Heart right ventricle (tissue), 16 donors: ENCODE data around the gene CRY1. TPM values are rescaled to one million over a fixed set of nuclear protein-coding genes. Genes with fewer than 3 reads are reported as not detected.
A peak's percentile ranks its signal among the peaks of the same experiment; 100 is the strongest.

Experiments
- ATAC-seq, 8 donors: fragments of 200-7000 bp; cut with Tn5 transposase; one replicate each; pipeline ENCODE4 v1.9.1; 2020; ENCODE audit warnings: mild to moderate bottlenecking in 8 of 8, moderate library complexity in 8 of 8, moderate number of reproducible peaks in 1 of 8
- DNase-seq, 2 donors: peaks; one replicate each; pipeline ENCODE4 v3.0.0-alpha.2; 2020
- H3K27ac ChIP-seq, 10 donors: fragments of 200-600 bp; sonication (generic) in 2 of 10; one replicate each; pipeline versions ENCODE4 v1.5.0 to v1.8.0; 2020 to 2022; ENCODE audit warnings: mild to moderate bottlenecking in 3 of 10
- H3K27me3 ChIP-seq, 7 donors: fragments of 200-600 bp; one replicate each; pipeline ENCODE4 v1.8.0; 2021 to 2022; ENCODE audit warnings: mild to moderate bottlenecking in 2 of 7
- H3K36me3 ChIP-seq, 9 donors: fragments of 200-600 bp; sonication (generic) in 1 of 9; one replicate each; pipeline versions ENCODE4 v1.5.0 to v1.8.0; 2020 to 2022; ENCODE audit warnings: mild to moderate bottlenecking in 2 of 9
- H3K4me1 ChIP-seq, 9 donors: fragments of 200-600 bp; sonication (generic) in 1 of 9; one replicate each; pipeline versions ENCODE4 v1.5.0 to v1.8.0; 2020 to 2022; ENCODE audit warnings: mild to moderate bottlenecking in 4 of 9
- H3K4me3 ChIP-seq, 10 donors: fragments of 200-600 bp; sonication (generic) in 2 of 10; one replicate each; pipeline versions ENCODE4 v1.5.0 to v1.8.0; 2020 to 2022; ENCODE audit warnings: mild to moderate bottlenecking in 7 of 10, moderate library complexity in 2 of 10
- H3K9me3 ChIP-seq, 11 donors: fragments of 200-600 bp in 10 of 11; sonication (generic) in 2 of 11; one replicate each; pipeline versions ENCODE4 v1.5.0 to v1.8.0; 2013 to 2022; ENCODE audit warnings: mild to moderate bottlenecking in 2 of 11, control low read depth in 1 of 11, moderate library complexity in 1 of 11
- WGBS, 2 donors: extraction: QIAGEN DNeasy Blood & Tissue Kit; methylation state at CpG; one replicate each; pipeline ENCODE4 v1.1.7; 2013; ENCODE audit warnings: inconsistent platforms in 1 of 2; 5-methylcytosine and 5-hydroxymethylcytosine counted together
- intact Hi-C, 10 donors: fragments of 100-400 bp; cut with DNase I; formaldehyde crosslinking; loops; one replicate each; pipeline versions ENCODE4 v1.11.1 to v1.14.2; 2022
- polyA plus RNA-seq, 2 donors: library from polyadenylated mRNA; stranded (reverse); fragments of 200-250 nt; gene quantifications; one replicate each; pipeline ENCODE4 v1.2.3, GENCODE V29; 2013
- total RNA-seq, 10 donors: library from RNA; stranded (reverse); fragmentation: NEBNext Ultra II Directional in 3 of 10; extraction: Animal tissue kit (Norgen Biotek cat#: 25700) in 3 of 10; gene quantifications; one replicate each; pipeline versions ENCODE4 v1.2.1 to v1.2.4, GENCODE V29; 2021 to 2023
- TF ChIP-seq, protein P1 (sequence below), 9 donors: fragments of 200-600 bp; sonication (generic) in 2 of 9; IDR thresholded peaks; one replicate each; pipeline versions ENCODE4 v1.5.0 to v1.8.0; 2021 to 2022; ENCODE audit warnings: antibody characterized with exemption in 9 of 9, mild to moderate bottlenecking in 5 of 9, moderate library complexity in 1 of 9
- donor health status: Arrhythmogenic right ventricular cardiomyopathy.
- donor health status: ischemic (EF 13 %, LVEDD 7.1; RV severe dilation, severe dysfunction).
- donor health status: healthy with polysubstance abuse.
- donor health status: DM: no; HTN: yes; CAD: no.
- donor health status: DM: no; HTN: no; CAD: no.
- donor health status: ischemic (EF 25% LVEDD 6.9; RV normal size, moderate dysfunction).
- donor health status: ischemic (EF 25% LVEDD 5.7; RV mildly dilated, moderate dysfunction).
- donor health status: healthy.
- donor health status: DM: yes; HTN: yes; CAD: no.
- donor health status: Ischemic cardiomyopathy.
- donor health status: ischemic (EF 35%, LVEDD 5.7; RV mildly dilated, moderate dysfunction).
- donor health status: nonischemic (EF 11% LVEDD 7.7; RV severe dilation, severe dysfunction).
- donor health status: DM: yes; HTN: yes; CAD: no.
- donor health status: PGD.
- donor health status: ischemic (EF 29% LVEDD 5.4; RV normal size, mild dysfunction).
- donor health status: nonischemic (EF 23%, LVEDD 6.1; RV moderate dilation, normal function).

CRY1 gene
- total and polyA plus RNA-seq, 12 donors = 5.1 to 18.7 (median 10.6) TPM

- Histone ChIP-seq H3K27me3 (no peaks in the 10 kb centered on the region), H3K27ac (no peak overlapping the region), H3K4me3 (no peak overlapping the region), H3K36me3 (peaks cover 0 to 34% (median 0%) of the 10 kb centered on the region in 9 donors), H3K9me3 (no peaks in the 10 kb centered on the region), H3K4me1 (peaks cover 16 to 64% (median 48%) of the 10 kb centered on the region in 9 donors)
- no peak for DNase-seq
- WGBS, 2 donors = 80 to 81% methylated on average over 3 of the region's 3 CpGs
- intact Hi-C loops = loop anchor here in 2 of 10 donors (10.0 kb wide), 1 partner anchor 113 kb away; the partner anchor contains the start of gene CRY1 (in 2 of the 2)
- ATAC-seq = peak in 1 of 8 donors; percentile 33
- TF ChIP-seq, protein P1, sequence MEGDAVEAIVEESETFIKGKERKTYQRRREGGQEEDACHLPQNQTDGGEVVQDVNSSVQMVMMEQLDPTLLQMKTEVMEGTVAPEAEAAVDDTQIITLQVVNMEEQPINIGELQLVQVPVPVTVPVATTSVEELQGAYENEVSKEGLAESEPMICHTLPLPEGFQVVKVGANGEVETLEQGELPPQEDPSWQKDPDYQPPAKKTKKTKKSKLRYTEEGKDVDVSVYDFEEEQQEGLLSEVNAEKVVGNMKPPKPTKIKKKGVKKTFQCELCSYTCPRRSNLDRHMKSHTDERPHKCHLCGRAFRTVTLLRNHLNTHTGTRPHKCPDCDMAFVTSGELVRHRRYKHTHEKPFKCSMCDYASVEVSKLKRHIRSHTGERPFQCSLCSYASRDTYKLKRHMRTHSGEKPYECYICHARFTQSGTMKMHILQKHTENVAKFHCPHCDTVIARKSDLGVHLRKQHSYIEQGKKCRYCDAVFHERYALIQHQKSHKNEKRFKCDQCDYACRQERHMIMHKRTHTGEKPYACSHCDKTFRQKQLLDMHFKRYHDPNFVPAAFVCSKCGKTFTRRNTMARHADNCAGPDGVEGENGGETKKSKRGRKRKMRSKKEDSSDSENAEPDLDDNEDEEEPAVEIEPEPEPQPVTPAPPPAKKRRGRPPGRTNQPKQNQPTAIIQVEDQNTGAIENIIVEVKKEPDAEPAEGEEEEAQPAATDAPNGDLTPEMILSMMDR (IDR thresholded peaks at IDR 0.05) = no peak
These were observed 111.6 kb downstream of the CRY1 start for GRCh38 chr12:106981788-106982187.

- WGBS, 2 donors = 77 to 79% methylated on average over 7 of the region's 7 CpGs
- no peak for ATAC-seq
- Histone ChIP-seq H3K36me3 (peaks cover 0 to 34% (median 0%) of the 10 kb centered on the region in 9 donors), H3K4me3 (no peak overlapping the region), H3K9me3 (no peaks in the 10 kb centered on the region), H3K27me3 (no peaks in the 10 kb centered on the region), H3K27ac (peak overlapping the region in 1 of 10 donors; percentile 21), H3K4me1 (peaks cover 20 to 66% (median 52%) of the 10 kb centered on the region in 9 donors)
- TF ChIP-seq, protein P1 (IDR thresholded peaks at IDR 0.05) = no peak
- DNase-seq = no peak
- intact Hi-C loops = loop anchor here in 2 of 10 donors (10.0 kb wide), 1 partner anchor 114 kb away; the partner anchor contains the start of gene CRY1 (in 2 of the 2)
These were observed 112.4 kb downstream of the CRY1 start for GRCh38 chr12:106980944-106981343.

DNA sequence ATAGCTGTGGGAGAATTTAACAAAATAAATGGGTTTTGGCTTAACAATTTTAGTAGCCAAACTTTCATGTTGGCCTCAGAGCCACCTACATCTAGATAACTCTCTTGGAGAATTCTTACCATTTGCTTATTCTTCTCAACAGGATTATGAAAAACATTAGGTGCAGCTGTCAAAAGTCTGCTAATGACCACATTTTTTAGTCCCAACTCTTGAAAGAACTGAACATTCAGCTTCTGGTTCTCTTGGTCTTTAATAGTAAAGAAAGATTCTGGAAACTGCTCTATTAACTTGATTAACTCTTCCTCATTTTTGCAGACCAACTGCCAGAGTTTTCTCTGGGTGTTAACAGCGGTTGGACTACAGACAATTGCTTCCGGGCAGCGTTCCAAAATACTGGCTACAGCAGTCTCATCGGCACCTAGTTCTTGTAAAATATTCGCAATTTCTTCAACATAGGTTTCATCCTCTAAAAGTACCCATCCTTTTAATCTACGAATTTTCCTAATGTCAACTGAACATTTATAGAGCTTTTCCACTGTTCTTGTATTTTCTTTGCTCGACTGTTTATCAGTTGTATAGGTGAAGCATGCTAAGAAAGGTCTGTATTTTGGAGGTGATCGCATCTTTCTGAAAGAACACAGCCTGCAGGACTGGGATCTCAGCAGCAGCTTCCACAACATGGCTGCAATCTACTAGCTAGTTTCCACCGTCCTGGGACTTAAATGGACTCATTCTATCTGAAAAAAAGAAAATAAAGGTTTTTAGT, 115.1 kb downstream of the CRY1 start:
- peak; percentile 54 to 77 for DNase-seq
- Histone ChIP-seq H3K36me3 (peaks cover 0 to 29% (median 0%) of the 10 kb centered on the region in 9 donors), H3K27me3 (no peaks in the 10 kb centered on the region), H3K27ac (peak overlapping the region in 8 of 10 donors; percentile 7 to 80 (median 76)), H3K9me3 (no peaks in the 10 kb centered on the region), H3K4me1 (peaks cover 21 to 77% (median 57%) of the 10 kb centered on the region in 9 donors), H3K4me3 (no peak overlapping the region)
- 19 to 23% methylated on average over 9 of the region's 9 CpGs for WGBS, 2 donors
- intact Hi-C loops = no loop called here
- TF ChIP-seq, protein P1 (IDR thresholded peaks at IDR 0.05) = no peak
- peak in 5 of 8 donors; percentile 29 to 54 (median 51) for ATAC-seq

GRCh38 chr12:106976668-106977067, 116.7 kb downstream of the CRY1 start:
- peak overlapping the region; percentile 45 to 80 (median 71) for H3K27ac ChIP-seq
- H3K4me1 ChIP-seq = peaks cover 21 to 81% (median 53%) of the 10 kb centered on the region in 9 donors
- H3K4me3 ChIP-seq = no peak overlapping the region
- no peaks in the 10 kb centered on the region for H3K27me3 ChIP-seq
- no peaks in the 10 kb centered on the region for H3K9me3 ChIP-seq
- intact Hi-C loops = no loop called here
- DNase-seq (no peak), ATAC-seq (peak in 2 of 8 donors; percentile 5 to 35)
- WGBS, 2 donors = 73 to 74% methylated on average over 1 of the region's 1 CpG
- TF ChIP-seq, protein P1 (IDR thresholded peaks at IDR 0.05) = no peak
- H3K36me3 ChIP-seq = peaks cover 0 to 29% (median under 1%) of the 10 kb centered on the region in 9 donors
